T-helper 2 cell treated with Interferon-gamma antibody and Interleukin-4, amounts not matched to agents 100 ng/mL and 5 ng/mL, for 36 hours (primary cell): Measurements from ENCODE around the gene RPL27. TPM values are rescaled to one million over a fixed set of nuclear protein-coding genes. Genes with fewer than 3 reads are reported as not detected.

Experiments
- intact Hi-C: fragments of 100-400 bp; cut with micrococcal nuclease; formaldehyde crosslinking; loops from one replicate; pipeline ENCODE4 v1.15.1; 2023
- total RNA-seq: library from RNA; stranded (reverse); gene quantifications from 2 replicates; pipeline ENCODE4 v1.2.3, GENCODE V29; 2022

RPL27 gene
- total RNA-seq, 1 donor from 2014 or later = 943 TPM

GRCh38 chr17:43042025-43042628 is 43.9 kb downstream of the RPL27 start:
- intact Hi-C loops = no loop called here

- intact Hi-C loops = no loop called here
Measured at GRCh38 chr17:43043307-43043706, 45.1 kb downstream of the RPL27 start.

GRCh38 chr17:43044024-43044423 is 45.8 kb downstream of the RPL27 start:
- intact Hi-C loops = no loop called here

- intact Hi-C loops = no loop called here
Measured at GRCh38 chr17:43051969-43052368, 53.8 kb downstream of the RPL27 start.

Other genes starting within 250 kb of the RPL27 start
- gene RAMP2, start 237.2 kb upstream of the RPL27 start, total RNA-seq = not detected in 2 replicates
- gene VPS25, start 225.0 kb upstream of the RPL27 start, total RNA-seq = 68.9 and 69.5 TPM in 2 replicates
- 0.11 and 0.50 TPM in 2 replicates for gene WNK4, start 217.8 kb upstream of the RPL27 start, total RNA-seq
- gene COA3, start 199.7 kb upstream of the RPL27 start, total RNA-seq = 48.9 and 51.3 TPM in 2 replicates
- not detected in 2 replicates for gene CNTD1, start 199.6 kb upstream of the RPL27 start, total RNA-seq
- gene BECN1, start 174.1 kb upstream of the RPL27 start, total RNA-seq = 93.3 and 105 TPM in 2 replicates
- gene PSME3, start 165.0 kb upstream of the RPL27 start, total RNA-seq = 138 and 142 TPM in 2 replicates
- gene AOC2, start 153.8 kb upstream of the RPL27 start, total RNA-seq = 2.3 and 2.7 TPM in 2 replicates
- 0.70 and 1.1 TPM in 2 replicates for gene AOC3, start 147.2 kb upstream of the RPL27 start, total RNA-seq
- not detected in 2 replicates for gene G6PC1, start 97.6 kb upstream of the RPL27 start, total RNA-seq
- 50.1 and 52.2 TPM in 2 replicates for gene AARSD1, start 34.0 kb upstream of the RPL27 start, total RNA-seq
- gene PTGES3L, start 18.3 kb upstream of the RPL27 start, total RNA-seq = 0.43 and 0.52 TPM in 2 replicates
- gene RUNDC1, start 17.9 kb upstream of the RPL27 start, total RNA-seq = 14.9 and 17.5 TPM in 2 replicates
- 101 and 103 TPM in 2 replicates for gene IFI35, start 8.4 kb downstream of the RPL27 start, total RNA-seq
- gene VAT1, start 24.0 kb downstream of the RPL27 start, total RNA-seq = 18.4 and 18.5 TPM in 2 replicates
- 0.25 TPM in 1 of 2 replicates, not detected in the other for gene RND2, start 26.8 kb downstream of the RPL27 start, total RNA-seq
- gene BRCA1, start 126.9 kb downstream of the RPL27 start, total RNA-seq = 76.3 and 85.1 TPM in 2 replicates
- gene NBR1, start 172.8 kb downstream of the RPL27 start, total RNA-seq = 47.0 and 49.3 TPM in 2 replicates
- 17.2 and 18.4 TPM in 2 replicates for gene TMEM106A, start 213.5 kb downstream of the RPL27 start, total RNA-seq
- gene CCDC200, start 230.2 kb downstream of the RPL27 start, total RNA-seq = not detected in 2 replicates
- gene RNU2-1, start 235.6 kb downstream of the RPL27 start, total RNA-seq = 6,630 and 6,735 TPM in 2 replicates